H9 (cell line): ENCODE results near the gene TBCK. TPM values are rescaled to one million over a fixed set of nuclear protein-coding genes. Genes with fewer than 3 reads are reported as not detected.

ENCODE experiments used
- DNase-seq: peaks from one replicate; pipeline ENCODE4 v3.0.0-alpha.2; 2017
- H2AFZ ChIP-seq: one replicate; pipeline ENCODE4 v1.6.1; 2013; ENCODE audit warnings: mild to moderate bottlenecking, low read length, control low read depth, moderate library complexity
- H2AK5ac ChIP-seq: 2 replicates; pipeline ENCODE4 v1.6.1; 2013; ENCODE audit warnings: low read length, control low read depth, mixed read lengths; ENCODE audit not compliant: insufficient read length
- H2BK120ac ChIP-seq: one replicate; pipeline ENCODE4 v1.6.1; 2013; ENCODE audit warnings: low read depth, mild to moderate bottlenecking, low read length, control low read depth, inconsistent platforms; ENCODE audit not compliant: poor library complexity, severe bottlenecking
- H2BK12ac ChIP-seq: 2 replicates; pipeline ENCODE4 v1.6.1; 2013; ENCODE audit warnings: low read length, control low read depth, mixed read lengths, low read depth; ENCODE audit not compliant: insufficient read length
- H2BK15ac ChIP-seq: 2 replicates; pipeline ENCODE4 v1.6.1; 2013; ENCODE audit warnings: low read depth, low read length, control low read depth
- H2BK20ac ChIP-seq: one replicate; pipeline ENCODE4 v1.6.1; 2013; ENCODE audit warnings: low read depth, mild to moderate bottlenecking, low read length, control low read depth, inconsistent platforms; ENCODE audit not compliant: poor library complexity, severe bottlenecking
- H2BK5ac ChIP-seq: 2 replicates; pipeline ENCODE4 v1.6.1; 2013; ENCODE audit warnings: low read length, control low read depth, mixed read lengths; ENCODE audit not compliant: insufficient read length
- H3K14ac ChIP-seq: 2 replicates; pipeline ENCODE4 v1.6.1; 2013; ENCODE audit warnings: low read length, control low read depth; ENCODE audit not compliant: insufficient read depth
- H3K18ac ChIP-seq: 2 replicates; pipeline ENCODE4 v1.6.1; 2013; ENCODE audit warnings: low read depth, mild to moderate bottlenecking, mixed read lengths, low read length, control low read depth; ENCODE audit not compliant: insufficient read length
- H3K23ac ChIP-seq: 2 replicates; pipeline ENCODE4 v1.6.1; 2013; ENCODE audit warnings: low read length, control low read depth, mixed read lengths, low read depth; ENCODE audit not compliant: insufficient read length
- H3K23me2 ChIP-seq: 2 replicates; pipeline ENCODE4 v1.6.1; 2013; ENCODE audit warnings: low read depth, mild to moderate bottlenecking, mixed read lengths, low read length, control low read depth; ENCODE audit not compliant: insufficient read length, poor library complexity, severe bottlenecking
- H3K27ac ChIP-seq: 2 replicates; pipeline ENCODE4 v1.5.1; 2013; ENCODE audit warnings: low read length, control low read depth, mixed read lengths, low read depth; ENCODE audit not compliant: insufficient read length
- H3K27me3 ChIP-seq: 2 replicates; pipeline ENCODE4 v1.6.1; 2013; ENCODE audit warnings: low read length, control low read depth, inconsistent platforms; ENCODE audit not compliant: insufficient read depth
- H3K4ac ChIP-seq: 2 replicates; pipeline ENCODE4 v1.6.1; 2013; ENCODE audit warnings: low read depth, mild to moderate bottlenecking, control low read depth, inconsistent platforms, low read length, moderate library complexity
- H3K4me1 ChIP-seq: 2 replicates; pipeline ENCODE4 v1.6.1; 2013; ENCODE audit warnings: low read length, control low read depth, inconsistent platforms; ENCODE audit not compliant: insufficient read depth
- H3K4me2 ChIP-seq: 2 replicates; pipeline ENCODE4 v1.6.1; 2013; ENCODE audit warnings: low read length, control low read depth, mixed read lengths; ENCODE audit not compliant: insufficient read length, insufficient read depth
- H3K56ac ChIP-seq: 2 replicates; pipeline ENCODE4 v1.6.1; 2013; ENCODE audit warnings: low read depth, mild to moderate bottlenecking, mixed read lengths, low read length, control low read depth; ENCODE audit not compliant: insufficient read length
- H3K79me1 ChIP-seq: 2 replicates; pipeline ENCODE4 v1.6.1; 2013; ENCODE audit warnings: low read depth, mild to moderate bottlenecking, moderate library complexity, low read length, control low read depth, inconsistent platforms; ENCODE audit not compliant: insufficient read depth, poor library complexity, severe bottlenecking
- H3K79me2 ChIP-seq: 2 replicates; pipeline ENCODE4 v1.6.1; 2013; ENCODE audit warnings: low read length, control low read depth, inconsistent platforms; ENCODE audit not compliant: insufficient read depth
- H3K9ac ChIP-seq: 2 replicates; pipeline ENCODE4 v1.6.1; 2013; ENCODE audit warnings: low read length, control low read depth, mixed read lengths; ENCODE audit not compliant: insufficient read length; ENCODE audit errors: extremely low read depth
- H3K9me3 ChIP-seq: one replicate; pipeline ENCODE4 v1.6.1; 2013; ENCODE audit warnings: low read depth, low read length, inconsistent platforms; ENCODE audit not compliant: control insufficient read depth
- H3T11ph ChIP-seq: one replicate; pipeline ENCODE4 v1.6.1; 2013; ENCODE audit warnings: mild to moderate bottlenecking, low read length, control low read depth, inconsistent platforms
- H4K20me1 ChIP-seq: one replicate; pipeline ENCODE4 v1.6.1; 2013; ENCODE audit not compliant: control insufficient read depth, insufficient read length, insufficient read depth
- H4K5ac ChIP-seq: 2 replicates; pipeline ENCODE4 v1.6.1; 2013; ENCODE audit warnings: low read depth, mild to moderate bottlenecking, mixed read lengths, low read length, control low read depth; ENCODE audit not compliant: insufficient read length
- H4K8ac ChIP-seq: replicated peaks from 2 replicates; pipeline ENCODE4 v1.6.1; 2013; ENCODE audit warnings: low read length, control low read depth, mixed read lengths, low read depth; ENCODE audit not compliant: insufficient read length
- H4K91ac ChIP-seq: 2 replicates; pipeline ENCODE4 v1.6.1; 2013; ENCODE audit warnings: low read depth, mild to moderate bottlenecking, moderate library complexity, mixed read lengths, low read length, control low read depth; ENCODE audit not compliant: insufficient read length
- H3K27ac Mint-ChIP-seq, 3 experiments: 2 replicates in 2 of 3; 3 replicates in 1 of 3; pipeline ENCODE4 v1.8.0; 2020 to 2021; ENCODE audit warnings: mixed read lengths in 3 of 3, mild to moderate bottlenecking in 1 of 3, moderate library complexity in 1 of 3
- H3K27me3 Mint-ChIP-seq: 2 replicates; pipeline ENCODE4 v1.8.0; 2021; ENCODE audit warnings: low read depth, mild to moderate bottlenecking, moderate library complexity, mixed read lengths
- H3K36me3 Mint-ChIP-seq, 3 experiments: 2 replicates in 2 of 3; 3 replicates in 1 of 3; pipeline ENCODE4 v1.8.0; 2020 to 2021; ENCODE audit warnings: low read depth in 3 of 3, mixed read lengths in 3 of 3; ENCODE audit not compliant: insufficient read depth in 1 of 3
- H3K4me1 Mint-ChIP-seq, 2 experiments: 2 replicates each; pipeline ENCODE4 v1.8.0; 2020; ENCODE audit warnings: mixed read lengths in 2 of 2
- H3K4me3 Mint-ChIP-seq, 2 experiments: 2 replicates in 1 of 2; 3 replicates in 1 of 2; pipeline ENCODE4 v1.8.0; 2020 to 2021; ENCODE audit warnings: mild to moderate bottlenecking in 2 of 2, mixed read lengths in 2 of 2, moderate library complexity in 1 of 2
- H3K9me3 Mint-ChIP-seq, 2 experiments: 2 replicates in 1 of 2; 3 replicates in 1 of 2; pipeline ENCODE4 v1.8.0; 2020; ENCODE audit warnings: mild to moderate bottlenecking in 2 of 2, mixed read lengths in 2 of 2, moderate library complexity in 1 of 2
- WGBS: extraction: QIAGEN DNeasy Blood & Tissue Kit; methylation state at CpG from one replicate; pipeline ENCODE4 v1.1.7; 2013; ENCODE audit warnings: missing lambda C conversion rate, low lambda C conversion rate, mixed read lengths; ENCODE audit not compliant: insufficient read length; ENCODE audit errors: extremely low coverage; 5-methylcytosine and 5-hydroxymethylcytosine counted together
- total RNA-seq: library from RNA; stranded (reverse); gene quantifications from 2 replicates; pipeline ENCODE4 v1.2.1, GENCODE V29; 2021
- TF ChIP-seq, protein P1 (sequence below): fragments of 200-600 bp; sonication (generic); conservative IDR thresholded peaks from 3 replicates; pipeline ENCODE4 v1.8.0; 2021; ENCODE audit warnings: antibody characterized with exemption, mild to moderate bottlenecking

The TBCK gene
- total RNA-seq, 1 experiment from 2014 or later = 22.1 TPM

GRCh38 chr4:106291678-106292077 is 24.3 kb downstream of the TBCK start:
- WGBS = no CpG with 5 or more reads among the region's 5 CpGs

More at GRCh38 chr4:106291678-106292077, 24.3 kb downstream of the TBCK start:
- Histone ChIP-seq H3K79me1 (no peaks in the 10 kb centered on the region), H2BK120ac (no peak overlapping the region), H2BK15ac (no peak overlapping the region), H3K14ac (no peak overlapping the region), H2BK20ac (no peak overlapping the region), H2BK12ac (no peak overlapping the region), H4K91ac (no peak overlapping the region), H3K4me1 (no peaks in the 10 kb centered on the region; the same call in 1 of the 2 replicates), H2AFZ (no peak overlapping the region), H3T11ph (no peak overlapping the region), H3K4me2 (no peak overlapping the region), H4K8ac (no peak overlapping the region), H2AK5ac (no peak overlapping the region), H2BK5ac (no peak overlapping the region), H3K23me2 (no peaks in the 10 kb centered on the region), H3K27ac (no peak overlapping the region), H3K56ac (no peak overlapping the region), H3K79me2 (no peaks in the 10 kb centered on the region), H3K23ac (no peak overlapping the region), H3K27me3 (no peaks in the 10 kb centered on the region), H3K4ac (no peak overlapping the region), H3K9me3 (no peaks in the 10 kb centered on the region), H3K9ac (no peak overlapping the region), H4K20me1 (no peaks in the 10 kb centered on the region), H3K18ac (no peak overlapping the region), H4K5ac (no peak overlapping the region)
- Mint-ChIP-seq H3K4me1 (peaks cover 3 to 10% of the 10 kb centered on the region in 2 experiments), H3K27ac (no peak overlapping the region), H3K9me3 (no peaks in the 10 kb centered on the region), H3K36me3 (peaks cover 4 to 12% (median 10%) of the 10 kb centered on the region in 3 experiments; a peak in 6 of 7 replicates), H3K4me3 (no peak overlapping the region), H3K27me3 (no peaks in the 10 kb centered on the region)
- DNase-seq = no peak
- TF ChIP-seq, protein P1, sequence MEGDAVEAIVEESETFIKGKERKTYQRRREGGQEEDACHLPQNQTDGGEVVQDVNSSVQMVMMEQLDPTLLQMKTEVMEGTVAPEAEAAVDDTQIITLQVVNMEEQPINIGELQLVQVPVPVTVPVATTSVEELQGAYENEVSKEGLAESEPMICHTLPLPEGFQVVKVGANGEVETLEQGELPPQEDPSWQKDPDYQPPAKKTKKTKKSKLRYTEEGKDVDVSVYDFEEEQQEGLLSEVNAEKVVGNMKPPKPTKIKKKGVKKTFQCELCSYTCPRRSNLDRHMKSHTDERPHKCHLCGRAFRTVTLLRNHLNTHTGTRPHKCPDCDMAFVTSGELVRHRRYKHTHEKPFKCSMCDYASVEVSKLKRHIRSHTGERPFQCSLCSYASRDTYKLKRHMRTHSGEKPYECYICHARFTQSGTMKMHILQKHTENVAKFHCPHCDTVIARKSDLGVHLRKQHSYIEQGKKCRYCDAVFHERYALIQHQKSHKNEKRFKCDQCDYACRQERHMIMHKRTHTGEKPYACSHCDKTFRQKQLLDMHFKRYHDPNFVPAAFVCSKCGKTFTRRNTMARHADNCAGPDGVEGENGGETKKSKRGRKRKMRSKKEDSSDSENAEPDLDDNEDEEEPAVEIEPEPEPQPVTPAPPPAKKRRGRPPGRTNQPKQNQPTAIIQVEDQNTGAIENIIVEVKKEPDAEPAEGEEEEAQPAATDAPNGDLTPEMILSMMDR = no peak
